Activated CD8-positive, alpha-beta memory T cell treated with anti-CD3 and anti-CD28 coated beads, Interleukin-2, amount 50 U/mL, for 24 hours (primary cell): Measurements from ENCODE around the gene PLVAP.
A peak's percentile ranks its signal among the peaks of the same experiment; 100 is the strongest.
"Not testable (repeated sequence)": the region's sequence is repeated elsewhere in the genome, so short reads cannot be mapped to it uniquely, and the experiment has no call there.

Experiments
- DNase-seq: peaks from one replicate; pipeline ENCODE4 v3.0.0-alpha.2; 2020; ENCODE audit errors: extremely low read depth

Gene PLVAP

GRCh38 chr19:17401628-17402027 lies 24.5 kb upstream of the PLVAP start:
- DNase-seq, result no peak

GRCh38 chr19:17398902-17399527 lies 21.9 kb upstream of the PLVAP start:
- DNase-seq, result no peak

GRCh38 chr19:17394891-17395415 lies 17.8 kb upstream of the PLVAP start:
- no peak for DNase-seq

- no peak for DNase-seq
Measured at GRCh38 chr19:17393914-17394313, 16.8 kb upstream of the PLVAP start, which contains the start of gene CCDC194. CCDC194 (minus strand) TSS chr19:17394196; CDS start chr19:17394158, 38 bp downstream.

GRCh38 chr19:17393002-17393401 lies 15.9 kb upstream of the PLVAP start:
- DNase-seq, result no peak

GRCh38 chr19:17391371-17392151 lies 14.4 kb upstream of the PLVAP start:
- DNase-seq, result no peak

- DNase-seq, result peak; percentile 80
Measured at GRCh38 chr19:17390665-17391370, 13.7 kb upstream of the PLVAP start.

- DNase-seq, result no peak
Measured at GRCh38 chr19:17389957-17390664, 13.0 kb upstream of the PLVAP start.

GRCh38 chr19:17389288-17389687 lies 12.1 kb upstream of the PLVAP start:
- DNase-seq, result no peak

- DNase-seq, result no peak
Measured at GRCh38 chr19:17385878-17386611, 8.9 kb upstream of the PLVAP start.

GRCh38 chr19:17380426-17381138 lies 3.4 kb upstream of the PLVAP start:
- no peak for DNase-seq

- DNase-seq, result no peak
Measured at GRCh38 chr19:17379221-17379631, 2.1 kb upstream of the PLVAP start.

- no peak for DNase-seq
Measured at GRCh38 chr19:17378271-17378670, 1.1 kb upstream of the PLVAP start.

GRCh38 chr19:17370026-17370587 lies 7.0 kb downstream of the PLVAP start:
- no peak for DNase-seq

- no peak for DNase-seq
Measured at GRCh38 chr19:17365361-17365760, 11.8 kb downstream of the PLVAP start.

- not testable (repeated sequence) for DNase-seq
Measured at GRCh38 chr19:17363852-17364605, 13.1 kb downstream of the PLVAP start.

- DNase-seq, result no peak
Measured at GRCh38 chr19:17359905-17360800, 17.0 kb downstream of the PLVAP start.

- DNase-seq, result no peak
Measured at GRCh38 chr19:17358395-17358794, 18.7 kb downstream of the PLVAP start.
